ENCODE data around the gene BCKDK. TPM values are rescaled to one million over a fixed set of nuclear protein-coding genes. Genes with fewer than 3 reads are reported as not detected.

BCKDK gene
- 10 to 100 TPM; 26.6 to 45.2 (median 33.2) TPM for total RNA-seq

DNA sequence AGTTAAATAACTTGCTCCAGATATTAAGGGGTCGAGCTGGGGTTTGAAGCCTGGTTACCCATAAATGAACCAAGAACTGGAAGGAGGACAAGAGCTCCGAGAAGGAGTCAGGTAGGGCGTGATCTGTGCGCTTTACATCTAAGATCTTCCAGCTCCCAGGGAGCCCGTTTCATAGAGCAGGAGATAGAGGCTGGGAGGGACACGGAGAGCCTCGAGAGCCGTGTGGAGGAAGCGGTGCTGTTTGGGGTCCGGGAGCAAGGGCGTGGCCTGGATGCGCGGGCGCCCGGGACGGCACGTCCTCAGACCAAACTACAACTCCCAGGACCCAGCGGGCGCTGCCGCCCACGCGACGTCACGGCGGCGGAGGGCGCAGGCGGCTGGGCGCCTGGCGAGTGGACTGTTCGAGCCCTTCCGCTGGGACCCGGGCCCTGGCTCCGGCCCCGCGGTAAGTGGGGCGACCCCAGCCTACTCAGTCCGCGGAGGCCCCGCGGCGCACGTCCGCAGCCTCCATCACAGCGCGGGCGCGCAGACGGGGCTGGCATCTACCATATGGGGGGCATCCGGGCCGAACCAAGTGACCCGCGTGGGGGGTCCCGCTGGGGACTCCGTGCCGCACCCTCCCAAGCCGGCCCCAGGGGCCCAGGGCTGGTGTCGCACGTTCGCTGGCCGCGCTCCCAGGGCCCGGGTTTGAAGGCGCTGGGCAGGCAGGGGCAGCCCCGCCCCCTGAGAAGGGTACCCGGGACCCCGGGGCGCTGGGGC, at the start of gene BCKDK:
Gene BCKDK, plus strand, starts transcription at position 352 of the 759 bp plus-strand sequence. CDS start 838 bp downstream, outside the sequence.
- TF ChIP-seq, protein P1, sequence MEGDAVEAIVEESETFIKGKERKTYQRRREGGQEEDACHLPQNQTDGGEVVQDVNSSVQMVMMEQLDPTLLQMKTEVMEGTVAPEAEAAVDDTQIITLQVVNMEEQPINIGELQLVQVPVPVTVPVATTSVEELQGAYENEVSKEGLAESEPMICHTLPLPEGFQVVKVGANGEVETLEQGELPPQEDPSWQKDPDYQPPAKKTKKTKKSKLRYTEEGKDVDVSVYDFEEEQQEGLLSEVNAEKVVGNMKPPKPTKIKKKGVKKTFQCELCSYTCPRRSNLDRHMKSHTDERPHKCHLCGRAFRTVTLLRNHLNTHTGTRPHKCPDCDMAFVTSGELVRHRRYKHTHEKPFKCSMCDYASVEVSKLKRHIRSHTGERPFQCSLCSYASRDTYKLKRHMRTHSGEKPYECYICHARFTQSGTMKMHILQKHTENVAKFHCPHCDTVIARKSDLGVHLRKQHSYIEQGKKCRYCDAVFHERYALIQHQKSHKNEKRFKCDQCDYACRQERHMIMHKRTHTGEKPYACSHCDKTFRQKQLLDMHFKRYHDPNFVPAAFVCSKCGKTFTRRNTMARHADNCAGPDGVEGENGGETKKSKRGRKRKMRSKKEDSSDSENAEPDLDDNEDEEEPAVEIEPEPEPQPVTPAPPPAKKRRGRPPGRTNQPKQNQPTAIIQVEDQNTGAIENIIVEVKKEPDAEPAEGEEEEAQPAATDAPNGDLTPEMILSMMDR (IDR thresholded peaks at IDR 0.05; ENCODE audit: low read depth) = no peak

DNA sequence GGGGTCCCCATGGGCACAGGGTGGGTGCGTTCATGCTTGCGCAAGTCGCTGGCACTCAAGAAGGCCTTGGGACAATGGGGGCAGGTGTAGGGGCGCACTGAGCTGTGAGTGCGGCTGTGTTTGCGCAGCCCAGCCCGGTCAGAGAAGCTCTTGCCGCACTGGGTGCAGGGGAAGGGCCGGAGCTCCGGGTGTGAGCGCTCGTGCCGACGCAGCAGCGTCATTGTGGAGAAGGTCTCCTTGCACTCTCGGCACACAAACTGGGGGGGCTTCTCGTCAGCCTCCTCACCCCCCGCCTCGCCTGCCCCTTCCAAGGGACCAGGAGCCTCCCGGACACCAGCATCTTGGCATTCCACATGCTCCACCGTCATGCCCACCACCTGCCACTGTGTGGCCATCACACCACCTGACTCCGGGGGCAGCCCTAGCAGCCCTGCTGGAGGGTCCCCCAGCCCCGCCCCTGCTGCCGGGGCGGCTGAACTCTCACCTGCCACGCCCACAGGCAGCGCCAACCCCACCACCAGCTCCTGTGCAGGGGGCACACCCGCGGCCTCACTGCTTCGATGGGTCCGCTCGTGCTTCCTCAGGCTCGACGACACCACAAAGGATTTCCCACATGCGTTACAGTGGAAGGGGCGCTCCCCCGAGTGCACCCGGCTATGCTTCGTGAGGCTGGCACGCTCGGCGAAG, 46.9 kb upstream of the BCKDK start:
- TF ChIP-seq, protein P1 (IDR thresholded peaks at IDR 0.05; ENCODE audit: low read depth) = no peak

DNA sequence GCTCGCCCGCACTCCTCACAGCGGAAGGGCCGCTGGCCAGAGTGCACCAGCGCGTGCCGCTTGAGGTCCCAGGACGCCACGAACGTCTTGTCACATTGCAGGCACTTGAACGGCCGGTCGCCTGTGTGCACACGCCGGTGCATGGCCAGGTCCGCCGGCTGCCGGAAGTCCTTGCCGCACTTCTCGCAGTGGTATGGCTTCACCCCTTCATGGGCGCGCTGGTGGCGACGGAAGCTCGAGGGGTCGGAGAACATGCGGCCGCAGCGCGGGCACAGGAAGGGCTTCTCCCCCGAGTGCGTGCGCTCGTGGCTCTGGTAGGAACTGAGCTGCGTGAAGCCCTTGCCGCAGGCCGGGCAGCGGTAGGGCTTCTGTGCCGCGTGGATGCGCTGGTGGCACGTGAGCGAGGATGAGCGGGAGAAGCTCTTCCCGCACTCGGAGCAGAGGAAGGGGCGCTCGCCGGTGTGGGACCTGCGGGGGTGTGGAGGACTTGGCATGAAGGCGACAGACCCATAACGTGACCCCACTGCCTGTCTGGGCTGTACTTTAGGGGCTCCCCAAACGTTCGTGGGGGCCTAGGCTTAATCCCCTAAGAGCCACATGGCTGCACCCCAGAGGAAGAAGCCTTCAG, 46.3 kb upstream of the BCKDK start:
- TF ChIP-seq, protein P1 (IDR thresholded peaks at IDR 0.05; ENCODE audit: low read depth) = no peak

DNA sequence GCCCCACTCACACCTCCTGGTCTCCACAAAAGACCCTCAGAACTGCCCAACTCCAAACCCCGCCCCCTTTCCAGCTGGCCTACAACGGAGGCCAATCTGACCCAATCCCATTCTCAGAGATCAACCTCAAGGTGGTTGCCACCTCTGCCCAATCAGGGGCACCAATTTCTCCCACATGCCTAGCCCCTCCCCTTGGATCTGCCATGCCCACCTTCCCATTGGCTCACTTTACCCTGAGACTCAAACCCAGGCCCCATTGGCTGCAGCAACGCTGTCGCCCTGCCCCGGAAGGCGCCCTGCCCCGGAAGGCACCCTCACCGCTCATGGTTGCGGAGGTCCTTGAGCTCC, 44.7 kb upstream of the BCKDK start:
- TF ChIP-seq, protein P1 (IDR thresholded peaks at IDR 0.05; ENCODE audit: low read depth) = no peak

DNA sequence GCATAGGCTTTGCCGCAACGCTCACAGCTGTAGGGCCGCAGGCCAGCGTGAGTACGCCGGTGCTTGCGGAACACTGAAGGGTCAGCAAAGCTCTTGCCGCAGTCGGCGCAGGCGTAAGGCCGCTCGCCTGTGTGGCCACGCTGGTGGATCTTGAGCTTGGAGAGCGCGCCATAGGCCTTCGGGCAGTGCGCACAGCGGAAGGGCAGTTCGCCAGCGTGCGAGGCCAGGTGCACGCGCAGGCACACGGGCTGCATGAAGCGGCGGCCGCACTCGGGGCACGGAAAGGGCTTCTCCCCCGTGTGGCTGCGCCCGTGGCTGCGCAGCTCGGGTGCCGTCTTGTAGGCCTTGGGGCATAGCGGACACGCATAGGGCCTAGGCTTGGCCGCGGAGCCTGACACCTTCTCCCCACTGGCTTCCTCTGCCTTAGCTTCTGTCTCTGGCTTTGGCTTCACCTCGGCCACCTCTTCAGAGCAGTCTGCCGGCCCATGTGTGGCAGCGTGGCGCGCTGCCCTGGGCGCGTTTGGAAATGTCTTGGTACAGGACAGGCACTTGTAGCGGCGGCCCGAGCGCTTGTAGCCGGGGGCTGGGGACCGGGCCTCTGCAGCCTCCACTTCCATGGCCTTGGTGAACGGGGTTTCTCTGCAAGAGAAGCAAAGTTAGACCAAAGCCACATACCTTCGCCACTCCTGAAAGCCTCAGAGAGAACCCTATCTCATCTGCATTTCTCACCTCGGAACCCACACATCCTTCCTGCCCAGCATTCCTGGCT, 44.2 kb upstream of the BCKDK start:
- TF ChIP-seq, protein P1 (IDR thresholded peaks at IDR 0.05; ENCODE audit: low read depth) = no peak

DNA sequence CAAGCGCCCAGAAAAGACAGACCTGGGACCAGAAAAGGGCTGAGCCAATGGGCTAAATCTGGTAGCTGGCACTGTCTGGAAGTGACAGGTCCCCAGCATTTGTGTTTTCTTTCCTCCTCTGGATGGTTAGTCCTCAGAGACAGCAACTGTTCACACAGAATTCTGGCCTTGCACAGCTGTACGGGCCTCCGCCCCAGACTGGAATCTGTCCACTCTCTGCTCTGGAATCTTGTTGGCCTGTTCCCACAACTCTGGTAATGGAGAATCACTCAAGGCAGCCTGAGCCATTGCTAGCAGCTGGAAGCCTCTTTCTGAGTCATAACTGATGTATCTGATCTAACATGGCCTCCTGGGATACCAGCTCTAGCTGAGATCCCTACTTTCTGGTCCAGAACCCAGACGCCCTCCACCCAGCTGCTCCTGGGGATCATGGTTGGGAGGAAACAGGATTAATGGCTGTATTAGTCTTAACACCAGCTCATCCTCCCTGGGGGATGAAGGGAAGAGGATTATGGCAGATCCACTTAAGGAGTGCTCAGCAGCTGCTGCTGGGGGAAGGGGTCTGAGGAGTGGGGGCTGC, 43.2 kb upstream of the BCKDK start:
- TF ChIP-seq, protein P1 (IDR thresholded peaks at IDR 0.05; ENCODE audit: low read depth) = no peak
